Astrocyte (in vitro differentiated cells and primary cell): Measurements from ENCODE around the gene ATP2C2.

ENCODE experiments used
- CTCF ChIP-seq: IDR thresholded peaks from 2 replicates; pipeline ENCODE4 v1.5.1; 2011; ENCODE audit warnings: low read depth, mild to moderate bottlenecking, inconsistent platforms, low read length, moderate library complexity; ENCODE audit not compliant: insufficient read depth
- EZH2 ChIP-seq: IDR thresholded peaks from 2 replicates; pipeline ENCODE4 v1.6.1; 2012; ENCODE audit warnings: mild to moderate bottlenecking, low read length, inconsistent platforms; ENCODE audit not compliant: insufficient read depth

GRCh38 chr16:84387021-84387420, 18.7 kb downstream of the ATP2C2 start:
- TF ChIP-seq CTCF (no peak), EZH2 (no peak)
